HG03060 (cell line): ENCODE data around the gene SCD.

Experiments used
- ATAC-seq: cut with Tn5 transposase; IDR thresholded peaks from one replicate; pipeline ENCODE4 v1.9.1; 2021; ENCODE audit warnings: low read depth, moderate number of reproducible peaks; ENCODE audit not compliant: unreplicated experiment

The SCD gene

GRCh38 chr10:100391163-100392002 lies 44.4 kb downstream of the SCD start:
- no peak for ATAC-seq

DNA sequence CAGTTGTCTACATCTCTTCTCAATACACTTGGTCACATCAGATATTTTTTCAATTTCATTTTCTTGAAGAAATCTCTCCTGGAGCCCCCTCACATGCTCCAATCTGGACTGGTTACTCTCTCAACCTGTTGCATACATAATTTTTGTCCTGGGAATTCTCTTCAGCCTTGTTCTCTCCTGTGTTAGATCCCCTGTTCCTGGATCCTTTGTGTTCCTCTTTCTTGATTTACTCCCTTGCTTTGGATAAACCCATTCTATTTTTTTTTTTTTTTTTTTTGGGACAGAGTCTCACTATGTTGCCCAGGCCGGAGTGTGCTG lies 45.6 kb downstream of the SCD start:
- no peak for ATAC-seq

DNA sequence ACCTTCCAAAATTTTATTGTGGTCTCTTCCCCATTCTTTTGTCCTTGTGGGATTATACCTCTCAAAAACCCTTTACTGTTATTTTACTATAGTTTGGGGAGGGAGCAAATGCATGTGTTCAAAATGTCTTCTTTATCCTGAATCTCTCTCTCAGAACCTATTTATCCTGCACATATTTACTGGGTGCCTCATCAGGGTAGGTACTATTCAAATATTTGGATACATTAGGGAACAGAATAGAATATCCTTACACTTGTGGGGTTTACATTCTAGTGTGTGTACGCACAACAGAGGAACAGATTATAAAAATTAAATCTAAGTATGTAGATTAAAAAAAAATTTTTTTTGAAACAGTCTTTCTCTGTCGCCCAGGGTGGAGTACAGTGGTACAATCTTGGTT lies 48.6 kb downstream of the SCD start:
- ATAC-seq: no peak

- ATAC-seq: no peak
Measured at GRCh38 chr10:100396605-100397004, 49.6 kb downstream of the SCD start.

DNA sequence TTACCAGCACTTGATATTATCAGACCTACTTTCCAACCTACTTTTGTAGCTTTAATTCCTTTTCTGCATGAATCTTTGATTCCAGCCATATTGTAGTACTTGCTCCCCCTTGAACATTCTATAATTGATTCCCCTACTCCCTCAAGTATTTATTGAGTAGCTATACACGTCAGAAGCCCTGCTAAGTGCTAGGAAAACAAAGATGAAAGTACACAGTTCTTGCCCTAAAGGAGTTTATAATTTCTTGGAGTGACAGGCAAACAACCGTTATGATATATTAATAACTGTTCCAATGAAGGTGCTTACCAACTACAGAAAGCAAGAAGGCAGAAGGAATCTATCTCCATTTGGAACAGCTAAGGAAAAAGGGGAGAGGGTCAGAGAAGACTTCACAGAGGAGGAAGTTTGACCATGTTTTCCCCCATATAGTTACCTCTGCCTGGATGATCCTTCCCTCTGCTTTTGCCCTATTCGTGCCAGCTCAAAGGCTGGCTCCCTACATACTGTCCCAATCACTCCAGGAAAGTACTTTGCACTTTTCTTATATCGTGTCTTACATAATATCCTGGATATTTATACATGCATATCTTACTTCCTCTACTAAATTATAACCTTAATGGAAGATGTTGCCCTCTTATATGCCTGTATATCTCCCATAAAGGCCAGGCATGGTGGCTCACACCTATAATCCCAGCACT lies 54.7 kb downstream of the SCD start:
- no peak for ATAC-seq

DNA sequence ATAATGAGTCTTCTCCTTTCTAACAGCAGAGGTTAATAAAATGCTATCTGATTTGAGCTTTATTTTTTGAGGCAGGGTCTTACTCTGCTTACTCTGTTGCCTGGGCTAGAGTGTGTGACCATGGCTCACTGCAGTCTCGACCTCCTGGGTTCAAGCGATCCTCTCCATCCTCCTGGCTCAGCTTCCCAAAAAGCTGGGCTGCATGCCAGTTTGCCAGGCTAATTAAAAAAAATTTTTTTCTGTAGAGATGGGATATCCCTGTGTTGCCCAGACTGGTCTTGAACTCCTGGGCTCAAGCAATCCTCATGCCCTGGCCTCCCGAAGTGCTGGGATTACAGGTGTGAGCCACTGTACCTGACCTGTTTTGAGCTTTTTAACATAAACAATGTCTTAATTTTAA lies 56.7 kb downstream of the SCD start:
- ATAC-seq: no peak

GRCh38 chr10:100413173-100413572 lies 66.1 kb downstream of the SCD start:
- ATAC-seq: no peak
